ENCODE measurements around the gene FAM221B.

FAM221B gene

GRCh38 chr9:35845824-35846771 is 17.6 kb upstream of the FAM221B start:
- DNase-seq, result no peak

DNA sequence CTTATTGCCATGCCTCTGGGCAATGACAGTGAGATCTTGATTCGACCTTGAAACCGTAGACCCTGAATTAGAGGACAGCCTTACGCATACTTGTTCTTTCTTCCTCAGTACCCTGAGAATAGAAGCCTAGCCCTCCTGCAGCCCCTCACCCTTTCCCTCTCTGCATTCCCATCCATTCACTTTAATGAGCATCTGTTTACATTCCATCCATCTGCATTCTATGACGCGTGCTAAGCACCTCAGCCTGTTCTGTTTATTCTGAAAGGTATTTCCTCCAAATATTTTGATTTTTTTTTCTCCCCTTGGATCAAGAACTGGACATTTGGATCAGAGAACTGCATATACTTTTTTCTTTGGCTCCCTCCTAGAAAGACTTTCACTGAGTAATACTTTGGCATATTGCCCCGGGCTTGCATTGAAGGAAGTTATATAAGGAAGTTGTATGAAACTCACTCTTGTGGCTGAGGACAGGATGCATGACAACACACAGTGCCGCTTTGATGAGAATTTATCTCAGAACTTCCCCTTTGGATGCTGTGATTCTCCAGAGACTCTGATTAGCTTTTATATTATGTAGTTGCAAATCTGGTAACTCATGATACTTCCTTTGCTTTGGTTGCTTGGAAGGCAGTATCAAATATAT is 16.2 kb upstream of the FAM221B start:
- DNase-seq, result no peak

GRCh38 chr9:35842795-35843194 is 14.3 kb upstream of the FAM221B start:
- DNase-seq, result no peak

GRCh38 chr9:35842020-35842745 is 13.7 kb upstream of the FAM221B start:
- DNase-seq, result no peak

DNA sequence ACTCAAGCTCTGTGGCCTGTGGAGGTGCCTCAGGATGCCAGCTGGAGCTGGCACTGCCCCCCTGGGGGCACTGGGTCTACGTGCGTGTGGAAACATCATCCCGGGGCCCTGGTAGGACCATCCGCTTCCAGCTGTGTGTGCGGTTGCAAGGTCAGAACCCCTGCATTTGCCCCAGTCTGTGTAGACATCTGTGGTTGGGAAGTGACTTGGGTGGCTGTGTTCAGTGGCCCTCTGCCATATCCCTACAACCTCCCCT is 13.0 kb upstream of the FAM221B start:
- no peak for DNase-seq

DNA sequence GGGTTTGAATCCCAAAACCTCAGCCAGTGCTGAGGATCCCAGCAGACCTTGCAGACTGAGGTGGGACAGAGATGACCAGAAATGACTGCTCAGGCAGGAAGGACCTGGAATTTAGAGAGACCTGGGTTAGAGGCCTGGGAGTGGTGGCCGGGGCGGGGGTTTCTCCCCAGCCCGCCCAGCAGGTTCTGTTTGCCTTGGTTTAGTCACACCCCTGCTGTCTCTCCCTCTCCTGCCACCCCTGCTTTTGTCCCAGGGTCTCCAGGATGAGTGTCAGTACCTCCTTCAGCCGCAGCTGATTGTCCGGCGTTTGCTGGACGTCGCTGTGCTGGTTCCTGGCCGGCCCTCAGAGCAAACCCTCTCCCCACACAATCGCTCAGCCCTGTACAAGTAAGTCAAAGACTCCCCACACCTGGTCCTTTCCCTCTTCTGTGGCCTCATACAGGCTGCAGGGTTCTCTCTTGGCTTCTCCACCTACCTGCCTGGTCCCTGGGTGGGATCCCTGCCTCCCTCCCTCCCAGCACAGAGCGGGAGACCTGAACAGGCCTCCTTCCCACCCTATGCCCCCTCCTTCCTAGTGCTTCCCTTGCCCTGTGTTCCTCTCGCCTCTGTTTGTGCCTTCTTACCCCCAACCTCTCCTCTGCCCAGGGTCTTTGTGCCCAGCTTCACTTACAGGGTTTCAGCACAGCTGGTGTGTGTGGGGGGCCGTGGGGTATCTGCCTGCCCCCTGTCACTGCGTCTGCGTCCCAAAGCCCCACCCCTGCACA is 12.5 kb upstream of the FAM221B start:
- no peak for DNase-seq

- no peak for DNase-seq
These were observed 11.4 kb upstream of the FAM221B start for GRCh38 chr9:35839926-35840325.

DNA sequence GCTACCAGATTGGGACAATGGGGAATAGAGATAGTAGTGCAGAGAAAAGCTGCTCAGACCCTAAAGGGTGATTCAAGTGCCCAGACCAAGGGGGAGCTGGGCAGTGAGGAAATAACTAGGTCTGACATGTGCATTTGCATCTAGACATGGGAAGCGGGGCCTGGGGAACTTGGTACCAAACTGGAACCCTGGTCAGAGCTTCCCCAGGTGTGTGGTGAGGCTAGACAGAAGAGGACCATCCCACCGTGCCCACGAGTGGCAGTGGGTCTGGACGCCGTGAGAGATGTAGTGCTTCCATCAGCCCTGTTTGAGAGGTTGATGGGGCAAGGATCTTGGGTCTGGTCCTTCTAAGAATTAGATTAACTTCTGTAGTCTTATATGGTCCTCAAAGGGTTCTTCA is 8.1 kb upstream of the FAM221B start:
- no peak for DNase-seq

DNA sequence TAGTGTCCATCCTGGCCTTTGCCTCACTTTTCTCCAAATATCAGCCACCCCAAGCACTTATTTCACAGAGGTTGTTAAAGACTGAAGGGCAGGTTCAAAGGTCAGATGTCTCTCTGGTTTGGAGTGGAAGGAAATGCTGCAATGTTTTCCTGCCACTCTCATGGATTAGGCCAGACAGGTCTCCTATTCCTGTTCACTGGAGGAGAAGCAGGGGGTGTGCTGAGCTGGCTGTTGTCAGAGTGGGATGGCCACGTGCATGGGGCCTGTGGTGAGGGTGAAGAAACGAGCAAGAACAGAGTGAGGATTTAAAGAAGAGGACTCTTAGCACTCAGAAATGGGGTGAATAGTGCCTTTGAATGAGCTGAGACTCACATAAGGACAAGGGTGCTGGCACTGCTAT is 7.2 kb upstream of the FAM221B start:
- DNase-seq, result no peak

DNA sequence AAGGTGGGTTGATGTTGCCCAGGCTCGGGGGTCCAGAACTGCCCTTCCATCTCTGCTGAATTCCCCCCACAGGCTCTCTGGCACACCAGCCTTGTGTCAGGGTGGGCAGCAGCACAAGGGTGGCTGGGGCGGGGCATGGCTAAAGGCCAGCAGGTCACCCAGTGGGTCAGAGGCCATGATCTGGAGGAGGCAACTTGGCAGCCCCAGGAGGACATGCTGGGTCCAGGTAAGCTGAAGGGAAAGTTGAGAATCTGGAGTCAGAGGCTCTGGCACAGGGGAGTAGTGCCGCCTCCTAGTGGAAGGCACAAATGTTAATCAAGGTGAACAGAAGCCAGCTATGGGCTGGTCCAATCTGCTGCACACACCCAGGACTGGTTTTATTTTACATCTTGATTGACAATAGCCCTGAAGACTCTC is 6.7 kb upstream of the FAM221B start:
- DNase-seq, result no peak

GRCh38 chr9:35834260-35835215 is 6.0 kb upstream of the FAM221B start:
- no peak for DNase-seq

DNA sequence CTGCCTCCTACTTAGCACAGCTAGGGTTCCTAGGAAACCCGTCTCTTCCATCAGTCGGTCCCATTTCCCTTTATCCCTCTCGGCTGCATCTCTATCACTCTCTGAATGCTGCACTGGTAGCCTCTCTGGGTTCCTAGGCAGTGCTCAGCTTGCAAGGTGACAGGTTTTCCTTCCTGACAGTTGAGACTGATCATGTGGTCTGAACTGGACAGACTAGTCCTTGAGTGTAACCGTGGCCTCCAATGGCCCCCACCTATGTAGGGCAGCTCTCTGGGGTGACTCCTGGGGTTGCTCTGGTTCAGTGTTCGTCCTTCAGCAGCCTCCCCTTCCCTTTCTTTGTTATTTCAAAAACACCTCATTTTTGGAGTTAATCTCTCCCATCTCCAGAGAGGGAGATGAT is 4.3 kb upstream of the FAM221B start:
- no peak for DNase-seq

GRCh38 chr9:35831040-35831439 is 2.5 kb upstream of the FAM221B start:
- DNase-seq, result no peak

DNA sequence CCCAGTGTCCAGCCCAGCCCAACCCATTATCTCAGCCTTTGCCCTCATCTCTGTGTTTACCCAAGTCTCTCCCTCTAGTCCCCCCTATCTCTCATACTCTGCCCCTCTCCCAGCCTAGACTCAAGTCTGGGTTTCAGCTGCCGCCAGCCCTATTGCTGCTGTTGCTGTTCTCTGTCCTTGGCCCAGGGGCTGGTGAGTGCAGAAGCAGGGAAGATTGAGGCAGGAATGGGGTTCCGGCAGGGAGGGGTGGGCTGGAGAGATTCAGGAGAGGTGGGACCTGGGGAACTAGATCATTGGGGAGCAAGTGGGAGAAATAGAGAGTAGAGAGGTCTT is 1.2 kb upstream of the FAM221B start:
- DNase-seq, result no peak

DNA sequence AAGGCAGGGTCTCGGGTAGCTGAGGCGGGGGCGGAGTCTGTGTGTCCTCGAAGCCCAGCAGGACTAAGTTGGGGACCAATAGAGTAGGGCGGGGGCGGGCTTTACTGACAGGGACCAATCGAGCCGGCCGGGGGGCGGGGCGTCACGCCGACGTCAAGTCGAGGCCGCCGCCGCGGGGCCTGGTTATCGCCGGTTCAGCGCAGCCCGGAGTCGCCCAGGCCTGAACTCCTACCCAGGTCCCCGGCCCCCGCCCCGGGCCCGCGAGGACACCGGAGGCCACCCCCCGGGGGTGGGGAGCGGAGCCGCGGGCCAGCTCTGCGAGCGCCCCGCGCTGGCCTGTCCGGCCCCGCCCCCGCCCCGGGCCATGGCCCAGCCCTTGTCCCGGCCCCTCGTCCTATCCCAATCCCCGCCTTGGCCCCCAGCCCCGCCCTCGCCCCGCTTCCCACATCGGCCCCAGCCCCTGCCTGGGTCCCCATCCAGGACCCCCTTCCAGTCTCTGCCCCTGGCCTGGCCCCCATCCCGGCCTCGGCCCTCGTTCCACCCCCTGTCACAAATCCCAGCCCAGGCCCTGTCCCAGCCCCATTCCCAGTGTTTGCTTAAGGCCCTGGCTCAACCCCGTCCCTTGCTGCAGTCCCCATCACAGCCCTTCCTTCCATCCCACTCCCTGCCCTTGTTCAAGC is 692 bp upstream of the FAM221B start, which contains the start of gene TMEM8B:
TSS of gene TMEM8B (plus strand) at position 145 of the 680 bp plus-strand sequence. CDS start at position 365, 220 bp downstream.
- peak; percentile 19 for DNase-seq

GRCh38 chr9:35827486-35827885 is 1.0 kb downstream of the FAM221B start:
- no peak for DNase-seq

DNA sequence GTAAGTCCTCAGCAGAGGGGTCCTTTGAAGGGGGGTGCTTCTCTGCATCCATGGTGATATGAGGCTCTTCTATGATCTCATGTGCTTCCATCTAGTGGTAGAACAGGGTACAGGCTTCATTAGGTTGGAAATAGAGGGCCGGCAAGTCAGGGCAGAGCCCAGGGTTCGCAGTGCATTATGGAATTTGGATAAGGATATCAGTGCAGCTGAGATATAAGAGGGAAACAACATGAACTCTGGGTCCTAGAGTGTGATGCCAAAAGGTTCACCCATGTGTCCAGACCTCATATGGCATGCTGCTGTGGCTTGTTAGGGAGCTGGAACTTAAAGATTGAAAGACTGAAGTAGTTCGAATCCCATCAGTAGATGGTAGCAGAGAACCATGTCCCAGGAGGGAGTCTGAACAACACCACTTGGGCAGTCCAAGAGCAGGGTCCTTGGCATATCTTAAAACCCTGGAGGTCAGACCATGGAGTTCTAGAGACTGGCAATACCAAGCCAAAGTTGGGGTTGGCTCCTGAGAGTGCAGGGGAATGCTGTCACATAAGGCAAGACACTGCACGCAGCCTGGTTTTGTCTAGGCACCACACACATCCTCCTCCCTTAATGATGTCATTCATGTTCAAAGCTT is 2.3 kb downstream of the FAM221B start:
- no peak for DNase-seq

DNA sequence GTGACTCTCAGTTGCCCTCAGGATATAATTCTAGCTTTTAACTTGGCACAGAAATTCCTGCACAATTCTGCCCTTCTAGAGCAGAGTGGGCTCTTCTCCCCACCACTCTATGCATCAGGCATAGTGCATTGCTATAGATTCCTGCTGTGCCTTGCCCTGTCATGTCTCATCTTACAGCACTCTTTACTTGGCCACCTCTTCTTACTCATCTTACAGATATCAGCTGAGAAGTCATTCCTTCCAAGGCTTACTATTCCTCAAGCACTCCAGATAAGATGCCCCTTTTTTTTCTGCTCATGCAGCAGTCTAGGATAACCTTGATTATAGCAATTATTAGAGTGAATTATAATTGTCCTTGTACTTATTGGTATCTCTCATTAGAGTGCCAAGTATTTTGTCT is 5.6 kb downstream of the FAM221B start:
- no peak for DNase-seq

- no peak for DNase-seq
These were observed 8.5 kb downstream of the FAM221B start for GRCh38 chr9:35820076-35820475.

DNA sequence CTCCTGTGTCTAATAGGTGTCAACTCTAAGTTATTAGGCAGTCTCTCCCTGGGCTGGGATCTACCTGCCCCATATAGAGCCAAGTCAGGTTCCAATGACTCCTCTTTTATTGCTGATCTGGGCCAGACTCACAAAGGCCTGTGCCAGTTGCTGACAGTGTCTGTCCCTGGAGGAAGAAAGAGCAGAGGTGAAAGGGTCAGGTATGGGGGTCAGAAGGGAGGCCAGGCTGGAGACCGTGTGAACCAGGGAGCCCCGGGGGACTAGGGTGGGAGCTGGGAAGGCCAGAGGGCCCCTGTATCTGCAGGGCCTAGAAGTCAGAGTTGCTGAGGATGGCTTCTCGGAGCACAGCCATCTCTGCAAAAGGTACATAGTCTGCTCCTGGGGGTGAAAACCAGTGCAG is 10.2 kb downstream of the FAM221B start:
- no peak for DNase-seq

- no peak for DNase-seq
These were observed 11.8 kb downstream of the FAM221B start for GRCh38 chr9:35816708-35817107.
